Measurements from ENCODE around the gene MICOS13.

Gene MICOS13

DNA sequence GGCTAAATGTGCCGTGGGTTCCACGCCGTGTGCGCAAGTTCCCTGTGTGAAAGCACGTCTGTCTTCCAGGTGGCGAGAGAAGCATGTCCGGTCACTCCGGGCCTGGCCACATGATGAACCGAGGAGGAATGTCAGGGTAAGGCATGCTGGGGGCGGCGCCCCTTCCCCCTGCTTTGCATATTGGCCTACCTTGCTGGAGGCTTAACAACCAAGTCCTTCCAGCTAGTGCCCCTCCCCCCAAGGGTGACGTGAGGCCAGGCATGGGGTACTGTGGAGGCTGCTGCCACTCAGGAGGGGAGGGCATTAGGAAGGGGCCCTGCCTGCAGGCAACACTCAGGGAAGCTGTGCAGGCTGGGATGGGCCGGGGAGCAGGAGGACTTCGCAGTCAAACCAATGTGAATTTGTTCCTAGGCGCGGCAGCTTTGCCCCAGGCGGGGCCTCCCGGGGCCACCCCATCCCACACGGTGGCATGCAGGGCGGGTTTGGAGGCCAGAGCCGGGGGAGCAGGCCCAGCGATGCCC lies 12.5 kb downstream of the MICOS13 start:
- no peak for DNase-seq (ENCODE audit: low read depth)

DNA sequence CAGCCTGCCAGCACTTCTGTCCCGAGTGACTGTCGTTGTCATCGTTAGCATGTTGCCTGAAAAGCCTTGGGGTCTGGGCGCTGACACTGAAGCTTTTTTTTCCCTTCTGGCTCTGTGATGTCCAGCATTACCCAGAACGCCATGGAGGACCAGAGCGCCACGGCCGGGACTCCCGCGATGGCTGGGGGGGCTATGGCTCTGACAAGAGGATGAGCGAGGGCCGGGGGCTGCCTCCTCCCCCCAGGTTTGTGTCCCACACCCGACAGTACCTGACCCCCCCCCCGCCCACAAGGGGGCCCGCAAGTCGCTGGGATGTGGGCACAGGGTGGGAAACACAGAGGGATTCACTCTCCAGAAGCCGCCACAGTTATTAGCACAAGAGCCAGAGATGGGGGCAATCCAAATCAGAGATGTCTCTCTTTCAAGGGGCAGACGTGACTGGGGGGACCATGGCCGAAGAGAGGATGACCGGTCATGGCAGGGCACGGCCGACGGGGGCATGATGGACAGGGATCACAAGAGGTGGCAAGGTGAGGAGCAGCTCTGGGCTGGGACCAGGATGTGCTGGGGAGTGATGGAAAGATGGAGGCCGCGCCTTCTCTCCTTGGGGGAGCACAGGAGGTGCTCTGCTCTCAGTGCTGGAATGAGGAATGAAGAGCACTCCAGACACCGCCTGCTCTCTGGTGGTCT lies 13.2 kb downstream of the MICOS13 start:
- DNase-seq (ENCODE audit: low read depth) = no peak

DNA sequence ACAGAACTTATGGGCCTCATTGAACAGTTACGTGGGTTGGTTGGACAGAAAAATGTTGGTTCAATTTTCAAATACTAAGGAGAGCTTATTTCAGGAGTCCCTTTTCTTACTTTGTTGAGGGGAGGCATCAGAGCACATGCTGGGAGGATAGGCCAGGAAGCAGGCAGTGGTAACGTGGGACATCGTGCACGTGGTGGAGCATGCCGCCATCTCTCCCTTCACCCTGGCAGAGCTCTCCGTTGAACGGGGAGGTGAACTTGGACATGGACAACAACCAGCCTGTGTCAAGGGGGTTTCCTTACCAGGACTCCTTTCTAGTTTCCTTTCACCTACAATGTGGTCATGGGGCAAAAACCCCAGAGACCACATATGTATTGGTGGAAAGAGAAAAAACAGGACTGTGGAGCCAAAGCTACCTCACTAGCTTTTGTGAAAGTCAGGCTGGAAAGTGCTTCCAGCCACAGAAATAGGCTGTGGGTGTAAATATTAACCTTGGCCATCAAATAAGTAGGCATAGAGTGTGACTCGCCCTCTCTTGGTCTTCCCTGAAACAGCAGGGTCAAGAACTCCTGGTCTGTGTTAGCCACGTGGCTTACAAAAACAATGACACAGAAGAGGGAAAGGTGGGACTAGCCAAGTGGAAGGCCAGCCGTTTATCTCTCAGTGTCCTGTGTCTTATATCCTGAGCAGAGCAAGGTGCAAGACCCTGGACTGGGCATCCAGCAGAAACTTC lies 14.4 kb downstream of the MICOS13 start:
- DNase-seq (ENCODE audit: low read depth) = no peak

DNA sequence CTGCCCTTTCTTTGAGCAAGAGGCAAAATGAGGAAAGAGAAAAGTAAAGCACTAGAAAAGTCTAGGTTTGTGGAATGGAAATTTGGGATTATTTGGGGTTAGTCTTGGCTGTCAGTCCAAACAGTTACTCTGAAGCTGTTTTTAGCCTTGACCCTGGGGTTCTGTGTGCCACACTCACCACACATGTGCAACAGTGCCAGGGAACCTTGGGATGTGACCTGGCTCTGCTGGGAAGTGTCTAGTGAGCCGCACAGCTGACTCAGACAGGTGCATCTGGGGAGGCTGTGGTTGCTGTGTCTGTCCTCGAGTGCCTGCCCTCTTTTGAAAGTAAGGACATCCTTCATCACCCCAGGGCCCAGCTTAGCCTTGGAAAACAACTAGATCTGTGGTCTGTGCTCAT lies 15.8 kb downstream of the MICOS13 start:
- no peak for DNase-seq (ENCODE audit: low read depth)

DNA sequence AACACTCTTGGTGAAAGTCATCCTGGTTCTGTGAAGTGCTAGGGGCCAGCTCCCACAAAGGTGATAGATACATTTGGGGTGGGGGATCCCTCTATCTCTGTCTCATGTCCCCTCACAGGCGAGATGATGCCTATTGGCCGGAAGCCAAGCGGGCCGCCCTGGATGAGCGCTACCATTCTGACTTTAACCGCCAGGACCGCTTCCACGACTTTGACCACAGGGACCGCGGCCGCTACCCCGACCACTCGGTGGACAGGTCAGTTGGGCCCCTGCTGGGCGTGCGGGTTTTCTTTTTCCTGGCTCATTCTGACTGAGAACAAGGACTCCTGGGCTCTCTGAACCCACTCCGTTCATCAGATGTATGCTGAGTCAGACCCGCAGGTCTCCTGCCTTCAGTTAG lies 16.4 kb downstream of the MICOS13 start:
- no peak for DNase-seq (ENCODE audit: low read depth)

GRCh38 chr19:5661483-5661882 lies 18.8 kb downstream of the MICOS13 start:
- DNase-seq (ENCODE audit: low read depth) = no peak

DNA sequence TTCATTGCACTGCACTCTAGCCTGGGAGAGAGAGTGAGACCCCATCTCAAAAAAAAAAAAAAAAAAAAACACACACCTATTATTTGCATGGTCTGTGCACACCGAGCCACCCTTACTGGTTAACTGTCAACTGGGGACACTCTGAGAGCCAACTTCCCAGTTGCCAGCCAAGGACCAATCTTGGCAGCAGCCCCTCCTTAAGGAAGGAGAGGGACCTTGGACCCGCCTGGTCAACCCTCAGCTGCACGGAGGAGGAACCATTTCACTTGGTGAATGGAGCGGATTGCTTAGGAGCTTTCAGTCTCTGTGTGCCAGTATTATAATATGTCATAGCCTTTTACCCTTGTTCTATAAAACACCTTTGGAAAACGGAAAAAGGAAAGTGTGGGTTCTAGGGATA lies 24.9 kb downstream of the MICOS13 start:
- DNase-seq (ENCODE audit: low read depth) = no peak

DNA sequence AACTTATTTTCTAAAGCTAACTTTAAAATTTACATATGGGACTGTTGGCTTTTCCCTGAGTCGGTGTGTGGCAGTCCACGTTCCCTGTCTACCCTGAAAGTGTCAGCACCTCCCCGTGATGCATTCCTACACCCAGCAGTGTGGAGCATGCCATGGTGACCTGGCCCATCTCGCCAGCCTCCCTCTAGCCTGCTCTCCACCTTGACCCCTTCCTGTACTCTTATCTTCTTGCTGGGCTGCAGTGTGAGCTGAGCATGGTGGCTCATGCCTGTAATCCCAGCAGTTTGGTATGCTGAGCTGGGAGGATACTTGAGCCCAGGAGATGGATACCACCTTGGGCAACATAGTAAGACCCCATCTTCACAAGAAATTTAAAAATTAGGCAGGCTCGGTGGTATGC lies 25.4 kb downstream of the MICOS13 start:
- no peak for DNase-seq (ENCODE audit: low read depth)

- DNase-seq (ENCODE audit: low read depth) = no peak
Observed at GRCh38 chr19:5652261-5652660, 28.1 kb downstream of the MICOS13 start.

- no peak for DNase-seq (ENCODE audit: low read depth)
Observed at GRCh38 chr19:5651361-5651760, 29.0 kb downstream of the MICOS13 start.

DNA sequence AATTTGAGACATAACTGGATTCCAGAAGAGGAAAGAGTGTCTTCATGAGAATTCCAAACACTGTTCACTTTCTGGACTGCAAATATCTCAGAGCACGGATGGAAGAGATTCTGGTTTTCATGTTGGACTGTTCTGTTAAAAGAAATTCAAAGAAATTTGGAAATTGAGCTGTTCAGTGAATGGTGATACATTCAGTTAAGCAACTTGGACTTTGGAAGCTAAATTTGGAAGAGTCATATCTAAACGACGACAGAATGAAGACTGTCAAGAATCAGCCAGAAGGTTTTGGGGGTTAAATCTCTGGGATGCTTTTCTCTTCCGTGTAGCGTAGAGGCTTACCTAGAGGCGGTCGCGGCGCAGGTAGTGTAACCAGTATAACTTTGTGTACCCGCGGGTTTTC lies 31.9 kb downstream of the MICOS13 start:
- no peak for DNase-seq (ENCODE audit: low read depth)

DNA sequence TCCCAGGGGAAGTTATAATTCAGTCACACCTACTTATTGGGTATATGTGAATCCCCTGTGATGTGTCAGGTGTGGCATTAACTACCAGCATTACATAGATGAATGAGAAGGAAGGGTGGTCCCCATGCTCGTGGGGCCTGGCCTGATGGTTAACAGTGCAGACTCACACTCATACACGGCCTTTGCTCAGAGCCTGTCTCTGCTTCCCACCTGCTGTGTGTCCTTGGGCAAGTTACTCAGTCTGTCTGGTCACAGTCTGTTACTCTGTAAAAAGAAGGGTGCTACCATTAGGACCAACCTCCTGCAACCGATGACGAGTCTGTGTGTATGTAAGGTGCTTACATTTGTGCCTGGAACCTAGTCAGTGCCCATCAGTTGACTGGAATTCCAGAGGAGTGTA lies 33.6 kb downstream of the MICOS13 start:
- DNase-seq (ENCODE audit: low read depth) = no peak

DNA sequence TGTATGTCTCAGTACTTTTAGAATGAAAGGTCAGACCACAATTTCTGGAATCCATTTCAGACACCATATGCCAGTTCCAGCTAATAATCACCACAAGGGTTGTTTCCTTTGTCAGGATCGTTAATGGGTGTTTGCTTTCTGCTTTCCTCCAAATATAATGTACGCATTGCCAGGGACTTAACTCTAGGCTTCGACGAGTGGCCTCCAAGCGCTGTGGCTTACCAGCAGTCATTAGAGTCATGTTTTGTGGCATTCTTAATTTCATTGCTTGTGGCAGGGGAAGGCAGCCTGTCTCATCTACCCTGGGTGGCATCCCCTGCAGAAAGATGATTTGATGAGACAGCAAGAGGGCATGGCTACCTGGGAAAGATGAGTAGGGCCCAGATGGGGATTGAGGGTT lies 34.9 kb downstream of the MICOS13 start:
- no peak for DNase-seq (ENCODE audit: low read depth)

DNA sequence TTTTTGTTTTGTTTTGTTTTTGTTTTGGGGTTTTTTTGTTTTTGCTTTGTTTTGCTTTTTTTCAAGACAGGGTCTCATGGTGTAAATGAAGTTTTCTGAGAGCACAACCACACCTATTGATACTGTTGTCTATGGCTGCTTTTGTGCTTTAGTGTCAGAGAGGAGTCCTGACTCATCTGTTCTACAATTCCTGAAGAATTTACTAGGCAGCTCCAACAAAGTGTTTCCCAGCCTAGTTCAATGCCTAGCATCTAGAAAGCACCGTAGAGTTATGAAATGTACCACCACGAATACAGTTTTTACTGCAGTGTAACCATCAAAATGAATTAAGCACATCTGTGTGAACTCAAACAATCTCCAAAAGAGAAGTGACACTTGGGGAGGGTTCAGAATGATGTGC lies 36.3 kb downstream of the MICOS13 start:
- no peak for DNase-seq (ENCODE audit: low read depth)

DNA sequence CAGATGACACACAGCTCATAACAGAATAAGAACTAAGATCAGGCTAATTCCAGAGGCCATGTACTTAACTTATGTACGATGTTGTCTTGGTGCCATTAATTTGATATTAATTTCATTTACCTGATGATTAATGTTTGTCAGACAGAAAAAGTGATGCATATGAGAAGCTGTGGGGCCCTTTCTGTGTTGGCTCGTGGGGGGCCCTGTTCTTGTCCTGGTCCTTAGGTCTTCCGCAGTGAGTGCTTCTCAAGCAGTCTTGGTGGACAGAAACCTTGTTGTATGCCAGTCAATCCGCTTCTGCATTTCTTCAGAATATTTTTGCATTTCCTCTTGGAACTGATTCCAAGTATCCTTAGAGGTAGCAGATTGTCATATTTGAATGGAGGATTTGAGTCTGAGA lies 37.3 kb downstream of the MICOS13 start:
- no peak for DNase-seq (ENCODE audit: low read depth)

DNA sequence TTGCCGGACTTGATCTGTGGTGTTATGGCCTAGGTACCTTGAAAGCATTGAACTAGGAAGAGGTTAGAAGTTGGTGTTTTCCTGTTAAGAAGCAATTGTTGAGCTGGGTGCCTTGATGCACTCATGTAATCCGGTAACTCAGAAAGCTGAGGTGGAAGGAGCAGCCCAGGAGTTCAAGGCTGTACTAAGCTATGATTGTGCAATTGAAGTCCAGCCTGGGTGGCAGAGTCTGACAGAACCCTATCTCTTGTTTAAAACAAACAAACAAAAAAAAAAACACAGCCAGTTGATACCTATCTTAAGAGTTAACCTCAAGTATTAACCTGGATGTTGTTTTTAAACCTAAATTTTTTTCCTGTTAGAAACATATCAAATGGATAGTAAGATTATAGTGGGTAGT lies 38.1 kb downstream of the MICOS13 start:
- DNase-seq (ENCODE audit: low read depth) = no peak

DNA sequence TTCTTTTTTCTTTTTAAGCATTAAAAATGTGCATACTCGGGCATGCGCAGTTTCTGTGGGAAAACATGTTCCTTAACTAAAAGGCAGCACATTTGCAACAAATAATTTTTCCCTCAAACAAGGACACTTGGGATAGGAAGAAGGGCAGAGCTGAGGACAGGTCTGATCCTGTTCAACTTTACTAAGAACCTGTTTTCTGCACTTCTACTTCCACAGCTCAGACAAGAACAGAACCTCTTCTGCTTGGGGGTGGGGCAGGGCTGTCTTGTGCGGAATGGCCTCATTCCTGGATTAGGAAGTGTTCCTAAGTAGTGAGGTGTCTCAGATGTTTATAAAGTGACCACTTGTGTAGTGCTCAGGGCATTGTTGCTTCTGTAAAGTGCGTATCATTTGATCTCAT lies 39.1 kb downstream of the MICOS13 start:
- DNase-seq (ENCODE audit: low read depth) = no peak

GRCh38 chr19:5637971-5638370 lies 42.3 kb downstream of the MICOS13 start:
- DNase-seq (ENCODE audit: low read depth) = no peak

GRCh38 chr19:5635427-5635826 lies 44.9 kb downstream of the MICOS13 start:
- DNase-seq (ENCODE audit: low read depth) = no peak

GRCh38 chr19:5632657-5633056 lies 47.7 kb downstream of the MICOS13 start:
- no peak for DNase-seq (ENCODE audit: low read depth)

DNA sequence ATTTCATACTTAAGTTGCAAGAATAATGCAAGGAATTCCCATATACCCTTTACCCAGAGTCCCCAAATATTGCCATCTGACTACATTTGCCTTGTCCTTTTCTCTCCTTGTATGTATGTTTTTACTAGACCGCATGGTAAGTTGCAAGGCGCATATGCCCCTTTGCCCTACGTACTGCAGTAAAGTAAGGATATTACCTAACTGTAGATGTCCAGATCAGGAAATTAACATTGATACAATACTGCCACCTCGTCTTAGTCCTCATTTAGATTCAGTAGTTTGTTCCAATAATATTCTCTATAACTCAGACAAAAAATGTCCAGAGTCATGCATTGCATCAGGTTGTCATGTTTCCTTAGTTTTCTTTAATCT lies 48.1 kb downstream of the MICOS13 start:
- DNase-seq (ENCODE audit: low read depth) = no peak

DNA sequence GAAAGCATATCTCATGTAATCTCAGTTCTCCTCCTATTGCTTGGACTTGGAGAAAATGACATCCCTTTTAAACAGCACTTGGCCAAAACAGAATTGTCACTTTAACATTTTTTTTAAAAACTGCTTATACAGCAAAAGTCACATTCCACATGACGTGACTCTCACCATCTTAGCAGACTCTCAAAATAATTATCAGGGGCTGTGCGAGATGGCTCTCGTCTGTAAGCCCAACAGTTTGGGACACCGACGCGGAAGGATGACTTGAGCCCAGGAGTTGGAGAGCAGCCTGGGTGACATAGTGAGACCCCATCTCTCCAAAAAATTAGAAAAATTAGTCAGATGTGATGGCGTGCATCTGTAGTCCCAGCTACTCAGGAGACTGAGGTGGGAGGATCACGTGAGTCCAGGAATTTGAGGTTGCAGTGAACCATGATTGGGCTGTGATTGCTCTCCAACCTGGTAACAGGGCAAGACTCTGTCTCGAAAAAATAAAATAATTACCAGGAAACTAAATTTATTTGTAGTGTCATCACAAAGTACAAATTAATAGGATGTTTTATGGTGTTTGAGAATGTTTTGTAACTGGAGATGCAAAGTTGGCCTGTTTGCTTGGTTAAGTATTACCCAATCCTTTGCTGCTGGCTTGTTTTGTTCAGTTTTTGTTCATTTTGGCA lies 48.6 kb downstream of the MICOS13 start:
- DNase-seq (ENCODE audit: low read depth) = no peak

- no peak for DNase-seq (ENCODE audit: low read depth)
Observed at GRCh38 chr19:5628919-5629481, 51.3 kb downstream of the MICOS13 start.

All from activated T-helper 1 cell treated with Interleukin-2 at 50 U/mL for 16 hours (primary cell).